ENCODE measurements around the gene ACYP2. TPM values are rescaled to one million over a fixed set of nuclear protein-coding genes. Genes with fewer than 3 reads are reported as not detected.

ACYP2 gene
- total and polyA plus RNA-seq, 2 donors (not counting 1 experiment from before 2014, with no cell fraction given): 14.0 to 17.2 TPM

DNA sequence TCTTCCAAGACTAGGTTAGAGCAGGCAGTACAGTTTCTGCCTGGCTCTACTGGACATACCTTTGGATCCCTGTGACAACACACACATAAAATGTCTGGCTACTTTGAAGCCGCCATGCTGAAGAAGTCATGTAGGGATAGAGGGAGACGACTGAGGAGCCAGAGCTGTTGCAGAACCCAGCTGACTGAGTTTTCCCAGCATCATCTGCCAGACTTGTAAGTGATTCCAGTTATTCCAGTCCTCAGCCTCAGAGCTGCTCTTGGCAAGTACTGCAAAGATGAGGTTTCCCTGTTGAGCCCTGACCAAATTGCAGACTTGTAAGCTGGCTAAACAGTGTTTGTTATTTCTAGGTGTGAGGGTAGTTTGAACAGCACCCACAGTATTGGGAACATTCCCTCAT, 172.1 kb downstream of the ACYP2 start:
- ATAC-seq (ENCODE audit: low read depth) (no peak), DNase-seq (no peak)
- TF ChIP-seq CTCF (IDR thresholded peaks at IDR 0.05) (no peak), EZH2 (IDR thresholded peaks at IDR 0.05; ENCODE audit: borderline replicate concordance, insufficient read depth, low read depth, low read length, poor library complexity, severe bottlenecking) (no peak)
- Histone ChIP-seq H3K4me2 (replicated peaks; ENCODE audit: low read depth, low read length, poor library complexity, severe bottlenecking) (no peak overlapping the region), H2AFZ (ENCODE audit: insufficient read depth, low read depth, low read length, poor library complexity, severe bottlenecking) (no peak overlapping the region), H3K9ac (ENCODE audit: low read length) (no peak overlapping the region), H3K79me2 (ENCODE audit: control insufficient read depth, insufficient read depth, low read length) (no peaks in the 10 kb centered on the region), H3K9me3 (ENCODE audit: control extremely low read depth in 1 of 3, control insufficient read depth in 2 of 3, insufficient read depth in 1 of 3, low read length in 2 of 3) (no peaks in the 10 kb centered on the region), H3K27me3 (replicated peaks in 1 of 4; ENCODE audit: control extremely low read depth in 1 of 4, control insufficient read depth in 3 of 4, insufficient read depth in 4 of 4, low read length in 3 of 4) (no peaks in the 10 kb centered on the region), H3K36me3 (replicated peaks in 1 of 2; ENCODE audit: control extremely low read depth in 1 of 2, control insufficient read depth in 1 of 2, extremely low read depth in 1 of 2, insufficient read depth in 2 of 2, low read length in 1 of 2) (no peaks in the 10 kb centered on the region), H3K4me3 (ENCODE audit: control extremely low read depth in 1 of 5, extremely low read depth in 1 of 5, insufficient read depth in 1 of 5, low read depth in 2 of 5, low read length in 4 of 5) (no peak overlapping the region), H3K4me1 (ENCODE audit: control insufficient read depth in 2 of 2, insufficient read depth in 2 of 2, low read length in 2 of 2) (no peaks in the 10 kb centered on the region), H4K20me1 (ENCODE audit: control insufficient read depth, insufficient read depth, low read length, poor library complexity, severe bottlenecking) (no peaks in the 10 kb centered on the region), H3K27ac (ENCODE audit: low read length in 2 of 2) (no peak overlapping the region)
- ChIA-PET POLR2A (no interaction called here), CTCF (no interaction called here)
- Mint-ChIP-seq H3K27ac (no peak overlapping the region), H3K4me3 (no peak overlapping the region), H3K9me3 (ENCODE audit: insufficient read depth) (no peaks in the 10 kb centered on the region), H3K4me1 (no peaks in the 10 kb centered on the region), H3K27me3 (no peaks in the 10 kb centered on the region)
- intact Hi-C loops (cut with micrococcal nuclease): no loop called here
- WGBS (ENCODE audit: insufficient coverage): 100% methylated on average over 1 of the region's 2 CpGs

DNA sequence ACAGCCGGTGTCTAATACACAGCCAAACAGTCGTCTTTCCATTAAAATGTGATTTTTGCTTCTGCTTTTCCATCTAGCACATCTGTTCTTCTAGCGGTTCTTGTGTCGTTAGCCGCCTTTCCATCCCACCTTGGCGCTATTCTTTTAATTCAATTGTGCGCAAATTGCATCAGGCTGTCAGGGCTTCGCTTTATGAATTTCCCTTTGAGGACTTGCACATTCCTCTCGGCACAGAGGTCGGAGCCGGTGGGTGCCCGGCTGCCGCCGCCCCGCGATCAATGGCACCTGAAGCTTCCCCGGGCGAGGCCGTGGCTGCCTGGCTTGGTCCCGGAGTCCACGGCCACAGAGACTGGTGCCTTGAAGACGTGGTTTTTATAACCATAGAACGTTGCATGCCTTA, 174.5 kb downstream of the ACYP2 start:
- no peak for TF ChIP-seq CTCF (IDR thresholded peaks at IDR 0.05)
- TF ChIP-seq EZH2 (IDR thresholded peaks at IDR 0.05; ENCODE audit: borderline replicate concordance, insufficient read depth, low read depth, low read length, poor library complexity, severe bottlenecking): no peak
- Histone ChIP-seq H3K27me3 (replicated peaks in 1 of 4; ENCODE audit: control extremely low read depth in 1 of 4, control insufficient read depth in 3 of 4, insufficient read depth in 4 of 4, low read length in 3 of 4) (no peaks in the 10 kb centered on the region), H3K9ac (ENCODE audit: low read length) (no peak overlapping the region), H3K4me1 (ENCODE audit: control insufficient read depth in 2 of 2, insufficient read depth in 2 of 2, low read length in 2 of 2) (no peaks in the 10 kb centered on the region), H3K9me3 (ENCODE audit: control extremely low read depth in 1 of 3, control insufficient read depth in 2 of 3, insufficient read depth in 1 of 3, low read length in 2 of 3) (no peaks in the 10 kb centered on the region), H3K36me3 (replicated peaks in 1 of 2; ENCODE audit: control extremely low read depth in 1 of 2, control insufficient read depth in 1 of 2, extremely low read depth in 1 of 2, insufficient read depth in 2 of 2, low read length in 1 of 2) (no peaks in the 10 kb centered on the region), H4K20me1 (ENCODE audit: control insufficient read depth, insufficient read depth, low read length, poor library complexity, severe bottlenecking) (no peaks in the 10 kb centered on the region), H2AFZ (ENCODE audit: insufficient read depth, low read depth, low read length, poor library complexity, severe bottlenecking) (no peak overlapping the region), H3K79me2 (ENCODE audit: control insufficient read depth, insufficient read depth, low read length) (no peaks in the 10 kb centered on the region), H3K4me3 (ENCODE audit: control extremely low read depth in 1 of 5, extremely low read depth in 1 of 5, insufficient read depth in 1 of 5, low read depth in 2 of 5, low read length in 4 of 5) (no peak overlapping the region), H3K4me2 (replicated peaks; ENCODE audit: low read depth, low read length, poor library complexity, severe bottlenecking) (no peak overlapping the region), H3K27ac (ENCODE audit: low read length in 2 of 2) (no peak overlapping the region)
- Mint-ChIP-seq H3K4me3 (no peak overlapping the region), H3K27me3 (no peaks in the 10 kb centered on the region), H3K9me3 (ENCODE audit: insufficient read depth) (no peaks in the 10 kb centered on the region), H3K27ac (no peak overlapping the region), H3K4me1 (no peaks in the 10 kb centered on the region)
- ChIA-PET POLR2A (no interaction called here), CTCF (no interaction called here)
- no peak for ATAC-seq (ENCODE audit: low read depth)
- intact Hi-C loops (cut with micrococcal nuclease): no loop called here
- no peak for DNase-seq
- WGBS (ENCODE audit: insufficient coverage): 95% methylated on average over 21 of the region's 23 CpGs
